Measurements from ENCODE around the gene ALS2. TPM values are rescaled to one million over a fixed set of nuclear protein-coding genes. Genes with fewer than 3 reads are reported as not detected.

The ALS2 gene
- total and polyA plus RNA-seq, 2 of the 8 experiments (the other 6 are each of a cell fraction or from before 2014, with no cell fraction given): 12.1 to 34.5 TPM

DNA sequence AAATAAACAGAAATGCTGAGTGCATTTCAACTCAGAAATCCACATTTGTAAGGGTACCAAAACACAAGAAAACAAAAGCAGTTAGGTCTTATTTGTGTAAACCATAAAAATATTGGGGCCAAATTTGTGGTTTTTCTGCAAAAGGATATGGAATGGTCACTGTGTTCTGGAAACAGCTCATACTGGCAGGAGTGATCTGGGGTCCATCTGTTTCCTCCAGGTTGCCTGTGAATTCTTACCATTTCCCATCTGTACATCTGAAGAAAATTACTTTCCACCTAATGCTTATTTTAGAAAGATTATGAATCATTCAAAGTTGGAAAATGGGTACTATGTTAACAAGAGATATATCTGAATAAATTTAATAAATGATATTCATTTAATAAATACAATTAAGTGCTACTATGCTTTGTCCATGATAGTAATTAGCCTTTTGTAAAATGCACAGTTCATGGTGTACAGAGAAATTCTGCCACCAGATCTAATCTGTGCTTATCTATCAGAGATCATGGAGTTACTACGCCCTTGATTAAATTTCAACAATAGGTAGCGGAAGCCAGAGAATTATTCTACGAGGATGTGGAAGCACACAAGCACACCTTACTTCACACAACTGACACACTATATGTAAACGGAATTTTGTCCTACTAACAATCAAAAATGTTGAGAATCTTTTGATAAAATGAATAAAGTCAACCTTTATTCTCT is 10.9 kb downstream of the ALS2 start (continued):
- TF ChIP-seq, protein P1, sequence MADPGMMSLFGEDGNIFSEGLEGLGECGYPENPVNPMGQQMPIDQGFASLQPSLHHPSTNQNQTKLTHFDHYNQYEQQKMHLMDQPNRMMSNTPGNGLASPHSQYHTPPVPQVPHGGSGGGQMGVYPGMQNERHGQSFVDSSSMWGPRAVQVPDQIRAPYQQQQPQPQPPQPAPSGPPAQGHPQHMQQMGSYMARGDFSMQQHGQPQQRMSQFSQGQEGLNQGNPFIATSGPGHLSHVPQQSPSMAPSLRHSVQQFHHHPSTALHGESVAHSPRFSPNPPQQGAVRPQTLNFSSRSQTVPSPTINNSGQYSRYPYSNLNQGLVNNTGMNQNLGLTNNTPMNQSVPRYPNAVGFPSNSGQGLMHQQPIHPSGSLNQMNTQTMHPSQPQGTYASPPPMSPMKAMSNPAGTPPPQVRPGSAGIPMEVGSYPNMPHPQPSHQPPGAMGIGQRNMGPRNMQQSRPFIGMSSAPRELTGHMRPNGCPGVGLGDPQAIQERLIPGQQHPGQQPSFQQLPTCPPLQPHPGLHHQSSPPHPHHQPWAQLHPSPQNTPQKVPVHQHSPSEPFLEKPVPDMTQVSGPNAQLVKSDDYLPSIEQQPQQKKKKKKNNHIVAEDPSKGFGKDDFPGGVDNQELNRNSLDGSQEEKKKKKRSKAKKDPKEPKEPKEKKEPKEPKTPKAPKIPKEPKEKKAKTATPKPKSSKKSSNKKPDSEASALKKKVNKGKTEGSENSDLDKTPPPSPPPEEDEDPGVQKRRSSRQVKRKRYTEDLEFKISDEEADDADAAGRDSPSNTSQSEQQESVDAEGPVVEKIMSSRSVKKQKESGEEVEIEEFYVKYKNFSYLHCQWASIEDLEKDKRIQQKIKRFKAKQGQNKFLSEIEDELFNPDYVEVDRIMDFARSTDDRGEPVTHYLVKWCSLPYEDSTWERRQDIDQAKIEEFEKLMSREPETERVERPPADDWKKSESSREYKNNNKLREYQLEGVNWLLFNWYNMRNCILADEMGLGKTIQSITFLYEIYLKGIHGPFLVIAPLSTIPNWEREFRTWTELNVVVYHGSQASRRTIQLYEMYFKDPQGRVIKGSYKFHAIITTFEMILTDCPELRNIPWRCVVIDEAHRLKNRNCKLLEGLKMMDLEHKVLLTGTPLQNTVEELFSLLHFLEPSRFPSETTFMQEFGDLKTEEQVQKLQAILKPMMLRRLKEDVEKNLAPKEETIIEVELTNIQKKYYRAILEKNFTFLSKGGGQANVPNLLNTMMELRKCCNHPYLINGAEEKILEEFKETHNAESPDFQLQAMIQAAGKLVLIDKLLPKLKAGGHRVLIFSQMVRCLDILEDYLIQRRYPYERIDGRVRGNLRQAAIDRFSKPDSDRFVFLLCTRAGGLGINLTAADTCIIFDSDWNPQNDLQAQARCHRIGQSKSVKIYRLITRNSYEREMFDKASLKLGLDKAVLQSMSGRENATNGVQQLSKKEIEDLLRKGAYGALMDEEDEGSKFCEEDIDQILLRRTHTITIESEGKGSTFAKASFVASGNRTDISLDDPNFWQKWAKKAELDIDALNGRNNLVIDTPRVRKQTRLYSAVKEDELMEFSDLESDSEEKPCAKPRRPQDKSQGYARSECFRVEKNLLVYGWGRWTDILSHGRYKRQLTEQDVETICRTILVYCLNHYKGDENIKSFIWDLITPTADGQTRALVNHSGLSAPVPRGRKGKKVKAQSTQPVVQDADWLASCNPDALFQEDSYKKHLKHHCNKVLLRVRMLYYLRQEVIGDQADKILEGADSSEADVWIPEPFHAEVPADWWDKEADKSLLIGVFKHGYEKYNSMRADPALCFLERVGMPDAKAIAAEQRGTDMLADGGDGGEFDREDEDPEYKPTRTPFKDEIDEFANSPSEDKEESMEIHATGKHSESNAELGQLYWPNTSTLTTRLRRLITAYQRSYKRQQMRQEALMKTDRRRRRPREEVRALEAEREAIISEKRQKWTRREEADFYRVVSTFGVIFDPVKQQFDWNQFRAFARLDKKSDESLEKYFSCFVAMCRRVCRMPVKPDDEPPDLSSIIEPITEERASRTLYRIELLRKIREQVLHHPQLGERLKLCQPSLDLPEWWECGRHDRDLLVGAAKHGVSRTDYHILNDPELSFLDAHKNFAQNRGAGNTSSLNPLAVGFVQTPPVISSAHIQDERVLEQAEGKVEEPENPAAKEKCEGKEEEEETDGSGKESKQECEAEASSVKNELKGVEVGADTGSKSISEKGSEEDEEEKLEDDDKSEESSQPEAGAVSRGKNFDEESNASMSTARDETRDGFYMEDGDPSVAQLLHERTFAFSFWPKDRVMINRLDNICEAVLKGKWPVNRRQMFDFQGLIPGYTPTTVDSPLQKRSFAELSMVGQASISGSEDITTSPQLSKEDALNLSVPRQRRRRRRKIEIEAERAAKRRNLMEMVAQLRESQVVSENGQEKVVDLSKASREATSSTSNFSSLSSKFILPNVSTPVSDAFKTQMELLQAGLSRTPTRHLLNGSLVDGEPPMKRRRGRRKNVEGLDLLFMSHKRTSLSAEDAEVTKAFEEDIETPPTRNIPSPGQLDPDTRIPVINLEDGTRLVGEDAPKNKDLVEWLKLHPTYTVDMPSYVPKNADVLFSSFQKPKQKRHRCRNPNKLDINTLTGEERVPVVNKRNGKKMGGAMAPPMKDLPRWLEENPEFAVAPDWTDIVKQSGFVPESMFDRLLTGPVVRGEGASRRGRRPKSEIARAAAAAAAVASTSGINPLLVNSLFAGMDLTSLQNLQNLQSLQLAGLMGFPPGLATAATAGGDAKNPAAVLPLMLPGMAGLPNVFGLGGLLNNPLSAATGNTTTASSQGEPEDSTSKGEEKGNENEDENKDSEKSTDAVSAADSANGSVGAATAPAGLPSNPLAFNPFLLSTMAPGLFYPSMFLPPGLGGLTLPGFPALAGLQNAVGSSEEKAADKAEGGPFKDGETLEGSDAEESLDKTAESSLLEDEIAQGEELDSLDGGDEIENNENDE (IDR thresholded peaks at IDR 0.05; ENCODE audit: insufficient replicate concordance, low read length): no peak
- no peak for TF ChIP-seq JUND (IDR thresholded peaks at IDR 0.05; ENCODE audit: low read length)
- TF ChIP-seq RNF2 (IDR thresholded peaks at IDR 0.05; ENCODE audit: borderline replicate concordance, low read depth, low read length, missing control alignments, poor library complexity, severe bottlenecking): no peak
- TF ChIP-seq, protein P2, sequence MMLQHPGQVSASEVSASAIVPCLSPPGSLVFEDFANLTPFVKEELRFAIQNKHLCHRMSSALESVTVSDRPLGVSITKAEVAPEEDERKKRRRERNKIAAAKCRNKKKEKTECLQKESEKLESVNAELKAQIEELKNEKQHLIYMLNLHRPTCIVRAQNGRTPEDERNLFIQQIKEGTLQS (IDR thresholded peaks at IDR 0.05; ENCODE audit: insufficient read depth, low read depth, low read length): no peak
- TF ChIP-seq SP1 (IDR thresholded peaks at IDR 0.05; ENCODE audit: low read depth, low read length): no peak
- no peak for TF ChIP-seq SP2 (IDR thresholded peaks at IDR 0.05; ENCODE audit: low read length)
- no peak for TF ChIP-seq KDM1A (IDR thresholded peaks at IDR 0.05; ENCODE audit: borderline replicate concordance, low read length)
- TF ChIP-seq NANOG (IDR thresholded peaks at IDR 0.05; ENCODE audit: insufficient read depth, low read depth, low read length, poor library complexity, severe bottlenecking): no peak
- TF ChIP-seq FOSL1 (IDR thresholded peaks at IDR 0.05; ENCODE audit: insufficient read depth, low read depth, low read length): no peak

Measured in H1 (cell line).